ENCODE measurements around the gene CCT2. TPM values are rescaled to one million over a fixed set of nuclear protein-coding genes. Genes with fewer than 3 reads are reported as not detected.
A peak's percentile ranks its signal among the peaks of the same experiment; 100 is the strongest.

Gene CCT2
- total RNA-seq, 4 donors from 2014 or later: 45.4 to 164 (median 156) TPM

DNA sequence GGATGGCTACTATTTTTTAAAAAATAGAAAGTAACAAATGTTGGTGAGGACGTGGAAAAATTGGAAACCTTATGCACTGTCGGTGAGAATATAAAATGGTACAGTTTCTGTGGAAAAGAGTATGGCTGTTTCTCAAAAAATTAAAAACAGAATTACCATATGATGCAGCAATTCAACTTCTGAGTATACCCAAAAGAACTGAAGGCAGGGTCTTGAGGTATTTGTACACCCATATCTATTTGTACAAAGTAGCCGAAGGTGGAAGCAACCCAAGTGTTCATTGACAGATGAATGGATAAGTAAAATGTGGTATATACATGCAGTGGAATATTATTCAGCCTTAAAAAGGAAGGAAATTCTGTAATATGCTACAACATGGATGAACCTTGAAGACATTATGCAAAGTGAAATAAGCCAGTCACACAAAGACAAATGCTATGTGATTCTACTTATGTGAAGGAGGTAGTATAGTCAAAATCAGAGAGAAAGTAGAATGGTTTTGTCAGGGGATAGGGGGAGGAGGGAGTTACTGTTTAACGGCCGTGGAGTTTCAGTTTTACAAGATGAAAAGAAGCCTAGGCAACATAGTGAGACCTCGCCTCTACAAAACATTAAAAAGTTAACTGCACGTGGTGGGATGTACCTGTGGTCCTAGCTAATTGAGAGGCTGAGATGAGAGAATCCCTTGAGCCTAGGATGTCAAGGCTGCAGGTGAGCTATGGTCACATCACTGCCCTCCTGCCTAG, 38.4 kb upstream of the CCT2 start:
- Histone ChIP-seq H3K9me3 (peaks cover 0 to 13% (median 4%) of the 10 kb centered on the region in 3 donors), H3K27ac (no peak overlapping the region), H3K4me3 (no peak overlapping the region), H3K36me3 (peaks cover 0 to 12% (median 0%) of the 10 kb centered on the region in 3 donors), H3K4me1 (no peaks in the 10 kb centered on the region), H3K27me3 (no peaks in the 10 kb centered on the region)
- intact Hi-C loops (cut with DNase I): no loop called here
- 73 to 85% methylated on average over 7 of the region's 7 CpGs for WGBS, 2 donors
- DNase-seq: no peak
- TF ChIP-seq, protein P1, sequence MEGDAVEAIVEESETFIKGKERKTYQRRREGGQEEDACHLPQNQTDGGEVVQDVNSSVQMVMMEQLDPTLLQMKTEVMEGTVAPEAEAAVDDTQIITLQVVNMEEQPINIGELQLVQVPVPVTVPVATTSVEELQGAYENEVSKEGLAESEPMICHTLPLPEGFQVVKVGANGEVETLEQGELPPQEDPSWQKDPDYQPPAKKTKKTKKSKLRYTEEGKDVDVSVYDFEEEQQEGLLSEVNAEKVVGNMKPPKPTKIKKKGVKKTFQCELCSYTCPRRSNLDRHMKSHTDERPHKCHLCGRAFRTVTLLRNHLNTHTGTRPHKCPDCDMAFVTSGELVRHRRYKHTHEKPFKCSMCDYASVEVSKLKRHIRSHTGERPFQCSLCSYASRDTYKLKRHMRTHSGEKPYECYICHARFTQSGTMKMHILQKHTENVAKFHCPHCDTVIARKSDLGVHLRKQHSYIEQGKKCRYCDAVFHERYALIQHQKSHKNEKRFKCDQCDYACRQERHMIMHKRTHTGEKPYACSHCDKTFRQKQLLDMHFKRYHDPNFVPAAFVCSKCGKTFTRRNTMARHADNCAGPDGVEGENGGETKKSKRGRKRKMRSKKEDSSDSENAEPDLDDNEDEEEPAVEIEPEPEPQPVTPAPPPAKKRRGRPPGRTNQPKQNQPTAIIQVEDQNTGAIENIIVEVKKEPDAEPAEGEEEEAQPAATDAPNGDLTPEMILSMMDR (IDR thresholded peaks at IDR 0.05): no peak
- no peak for TF ChIP-seq POLR2A (IDR thresholded peaks at IDR 0.05)

DNA sequence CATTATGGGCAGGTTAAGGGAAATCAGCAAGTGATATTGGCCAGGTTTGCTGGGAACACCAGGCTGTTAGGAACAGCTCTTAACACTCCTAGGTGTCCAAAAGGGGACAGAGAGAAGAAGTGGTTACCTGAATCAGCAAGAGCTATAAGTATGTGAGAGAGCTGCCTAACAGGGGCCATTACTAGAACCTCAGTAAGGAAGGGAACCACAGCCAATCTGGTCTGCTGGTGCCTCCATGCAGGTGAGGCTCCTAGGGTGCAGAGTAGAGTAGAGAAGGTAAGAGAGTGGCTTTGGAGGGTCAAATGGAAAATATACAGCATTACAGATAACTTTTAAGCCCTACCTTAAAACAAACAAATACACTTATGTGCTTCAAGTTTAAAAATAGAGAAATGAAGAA, 36.6 kb upstream of the CCT2 start:
- Histone ChIP-seq H3K9me3 (peaks cover 0 to 9% (median 4%) of the 10 kb centered on the region in 3 donors), H3K36me3 (peaks cover 0 to 8% (median 0%) of the 10 kb centered on the region in 3 donors), H3K27me3 (no peaks in the 10 kb centered on the region), H3K27ac (no peak overlapping the region), H3K4me1 (peaks cover 0 to 3% (median 0%) of the 10 kb centered on the region in 3 donors), H3K4me3 (no peak overlapping the region)
- intact Hi-C loops (cut with DNase I): no loop called here
- no peak for TF ChIP-seq POLR2A (IDR thresholded peaks at IDR 0.05)
- TF ChIP-seq, protein P1 (IDR thresholded peaks at IDR 0.05): no peak
- DNase-seq: no peak

DNA sequence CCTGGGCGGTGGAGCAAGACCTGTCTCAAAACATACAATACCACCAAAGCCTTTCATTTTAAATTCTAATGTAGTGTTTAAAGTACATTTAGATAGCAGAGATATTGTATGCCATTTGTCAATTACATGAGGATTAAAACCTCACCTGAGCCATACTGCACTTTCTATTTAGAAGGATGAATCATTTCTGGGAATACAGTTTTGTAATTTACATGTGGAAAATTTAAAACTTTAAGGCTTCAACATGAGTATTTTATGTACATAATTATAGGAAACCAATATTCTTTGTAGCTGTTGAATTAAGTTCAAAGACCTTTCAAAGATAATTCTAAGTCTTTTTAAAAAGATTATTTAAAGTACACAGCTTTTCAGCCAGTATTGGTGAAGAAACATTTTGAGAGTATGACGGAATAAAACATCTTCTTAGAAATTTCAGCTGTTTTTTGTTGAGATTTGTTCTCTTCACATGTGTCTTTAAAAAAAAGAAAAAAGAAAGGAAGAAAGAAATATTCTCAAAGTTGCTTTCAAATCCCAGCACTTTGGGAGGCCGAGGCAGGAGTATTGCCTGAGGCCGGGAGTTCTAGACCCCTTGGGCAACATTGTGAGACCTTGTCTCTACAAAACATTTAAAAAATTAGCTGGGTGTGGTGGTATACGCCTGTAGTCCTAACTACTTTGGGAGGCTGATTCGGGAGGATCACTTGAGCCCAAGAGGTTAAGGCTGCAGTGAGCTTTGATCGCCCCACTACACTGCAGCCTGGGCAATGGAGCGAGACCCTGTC, 34.5 kb upstream of the CCT2 start:
- Histone ChIP-seq H3K27me3 (no peaks in the 10 kb centered on the region), H3K4me3 (no peak overlapping the region), H3K9me3 (no peaks in the 10 kb centered on the region), H3K36me3 (no peaks in the 10 kb centered on the region), H3K4me1 (peaks cover 0 to 16% (median 0%) of the 10 kb centered on the region in 3 donors), H3K27ac (no peak overlapping the region)
- intact Hi-C loops (cut with DNase I): no loop called here
- TF ChIP-seq POLR2A (IDR thresholded peaks at IDR 0.05): no peak
- TF ChIP-seq, protein P1 (IDR thresholded peaks at IDR 0.05): no peak
- DNase-seq: no peak
- 79 to 80% methylated on average over 8 of the region's 8 CpGs for whole genome bisulfite sequencing, 2 donors

GRCh38 chr12:69553628-69554248, 31.5 kb upstream of the CCT2 start:
- WGBS, 2 donors: 26 to 42% methylated on average over 2 of the region's 2 CpGs
- H3K27ac ChIP-seq: peak overlapping the region in 1 of 4 donors; percentile 16
- no peak for DNase-seq
- TF ChIP-seq, protein P1 (IDR thresholded peaks at IDR 0.05): no peak
- no peak for TF ChIP-seq POLR2A (IDR thresholded peaks at IDR 0.05)
- peaks cover 0 to 21% (median 0%) of the 10 kb centered on the region in 3 donors for H3K4me1 ChIP-seq
- intact Hi-C loops (cut with DNase I): no loop called here
- no peaks in the 10 kb centered on the region for H3K9me3 ChIP-seq
- H3K36me3 ChIP-seq: no peaks in the 10 kb centered on the region
- H3K27me3 ChIP-seq: no peaks in the 10 kb centered on the region
- no peak overlapping the region for H3K4me3 ChIP-seq

DNA sequence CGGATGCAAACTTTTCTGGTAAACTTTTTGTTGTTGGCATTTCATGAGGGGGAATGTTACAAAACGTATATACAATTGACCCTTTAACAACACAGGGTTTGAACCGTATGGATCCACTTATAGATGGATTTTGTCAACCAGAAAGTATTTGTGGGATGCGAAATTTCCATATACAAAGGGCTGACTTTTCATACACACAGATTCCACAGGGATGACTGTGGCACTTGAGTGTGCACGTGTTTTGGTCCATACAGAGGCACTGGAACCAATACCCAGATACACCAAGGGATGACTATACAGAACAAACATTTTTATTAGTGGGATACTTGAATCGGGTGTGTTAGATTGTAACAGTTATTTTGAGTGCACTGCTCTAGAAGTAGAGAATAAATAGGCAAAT, 29.8 kb upstream of the CCT2 start:
- H3K4me3 ChIP-seq: no peak overlapping the region
- WGBS, 2 donors: 82 to 85% methylated on average over 6 of the region's 6 CpGs
- TF ChIP-seq, protein P1 (IDR thresholded peaks at IDR 0.05): no peak
- TF ChIP-seq POLR2A (IDR thresholded peaks at IDR 0.05): no peak
- no peaks in the 10 kb centered on the region for H3K27me3 ChIP-seq
- DNase-seq: no peak
- peaks cover 0 to 21% (median 0%) of the 10 kb centered on the region in 3 donors for H3K4me1 ChIP-seq
- no peaks in the 10 kb centered on the region for H3K36me3 ChIP-seq
- no peak overlapping the region for H3K27ac ChIP-seq
- intact Hi-C loops (cut with DNase I): no loop called here
- no peaks in the 10 kb centered on the region for H3K9me3 ChIP-seq

All from esophagus squamous epithelium (tissue), 5 donors.